KG1 (cell line): ENCODE measurements around the gene ANKRD9.
"Not testable (repeated sequence)": the region's sequence is repeated elsewhere in the genome, so short reads cannot be mapped to it uniquely, and the experiment has no call there.

Experiments
- DNase-seq: peaks from one replicate; lab custom pipeline; 2025; lab: John Stamatoyannopoulos, UW

The ANKRD9 gene, protein sequence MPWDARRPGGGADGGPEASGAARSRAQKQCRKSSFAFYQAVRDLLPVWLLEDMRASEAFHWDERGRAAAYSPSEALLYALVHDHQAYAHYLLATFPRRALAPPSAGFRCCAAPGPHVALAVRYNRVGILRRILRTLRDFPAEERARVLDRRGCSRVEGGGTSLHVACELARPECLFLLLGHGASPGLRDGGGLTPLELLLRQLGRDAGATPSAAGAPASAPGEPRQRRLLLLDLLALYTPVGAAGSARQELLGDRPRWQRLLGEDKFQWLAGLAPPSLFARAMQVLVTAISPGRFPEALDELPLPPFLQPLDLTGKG

GRCh38 chr14:102509746-102510615, at the start of gene ANKRD9:
ANKRD9 (minus strand) TSS chr14:102509776; CDS start chr14:102507889, 1,887 bp downstream.
- DNase-seq: peak; percentile 32

- no peak for DNase-seq
These were observed 49.0 kb upstream of the ANKRD9 start for GRCh38 chr14:102558556-102558955.

GRCh38 chr14:102557434-102558226, 48.1 kb upstream of the ANKRD9 start:
- DNase-seq: no peak

DNA sequence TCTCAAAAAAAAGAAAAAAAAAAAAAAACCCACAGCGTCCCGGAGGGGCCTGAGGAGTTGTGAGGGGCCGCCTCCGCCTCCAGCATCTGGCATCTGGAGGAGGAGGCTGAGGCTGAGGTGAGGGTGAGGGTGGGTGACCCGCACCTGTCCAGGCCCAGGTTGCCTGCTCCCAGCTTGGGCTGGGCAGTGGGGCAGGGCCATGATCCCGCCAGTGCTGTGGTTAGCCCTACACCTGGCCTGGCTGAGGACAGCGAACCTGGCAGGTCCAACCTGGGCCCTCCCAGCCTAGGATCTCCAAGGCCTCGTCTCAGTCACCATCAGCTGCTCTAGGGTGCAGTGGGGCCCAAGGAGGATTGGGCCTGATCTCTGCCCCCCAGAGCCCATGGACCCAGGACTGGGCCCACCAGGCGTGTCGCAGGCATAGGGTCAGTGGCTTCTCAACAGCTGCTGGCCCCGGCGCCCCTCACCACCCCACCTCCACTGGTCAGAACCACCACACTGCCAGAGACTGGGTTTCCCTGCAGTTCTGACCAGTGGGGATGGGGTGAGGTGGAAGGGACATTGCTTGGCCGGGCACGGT, 46.6 kb upstream of the ANKRD9 start:
- DNase-seq: no peak

GRCh38 chr14:102554821-102555819, 45.5 kb upstream of the ANKRD9 start:
- no peak for DNase-seq

GRCh38 chr14:102551995-102552705, 42.6 kb upstream of the ANKRD9 start:
- DNase-seq: no peak

GRCh38 chr14:102550927-102551401, 41.4 kb upstream of the ANKRD9 start:
- not testable (repeated sequence) for DNase-seq

GRCh38 chr14:102548616-102549240, 39.2 kb upstream of the ANKRD9 start:
- no peak for DNase-seq

DNA sequence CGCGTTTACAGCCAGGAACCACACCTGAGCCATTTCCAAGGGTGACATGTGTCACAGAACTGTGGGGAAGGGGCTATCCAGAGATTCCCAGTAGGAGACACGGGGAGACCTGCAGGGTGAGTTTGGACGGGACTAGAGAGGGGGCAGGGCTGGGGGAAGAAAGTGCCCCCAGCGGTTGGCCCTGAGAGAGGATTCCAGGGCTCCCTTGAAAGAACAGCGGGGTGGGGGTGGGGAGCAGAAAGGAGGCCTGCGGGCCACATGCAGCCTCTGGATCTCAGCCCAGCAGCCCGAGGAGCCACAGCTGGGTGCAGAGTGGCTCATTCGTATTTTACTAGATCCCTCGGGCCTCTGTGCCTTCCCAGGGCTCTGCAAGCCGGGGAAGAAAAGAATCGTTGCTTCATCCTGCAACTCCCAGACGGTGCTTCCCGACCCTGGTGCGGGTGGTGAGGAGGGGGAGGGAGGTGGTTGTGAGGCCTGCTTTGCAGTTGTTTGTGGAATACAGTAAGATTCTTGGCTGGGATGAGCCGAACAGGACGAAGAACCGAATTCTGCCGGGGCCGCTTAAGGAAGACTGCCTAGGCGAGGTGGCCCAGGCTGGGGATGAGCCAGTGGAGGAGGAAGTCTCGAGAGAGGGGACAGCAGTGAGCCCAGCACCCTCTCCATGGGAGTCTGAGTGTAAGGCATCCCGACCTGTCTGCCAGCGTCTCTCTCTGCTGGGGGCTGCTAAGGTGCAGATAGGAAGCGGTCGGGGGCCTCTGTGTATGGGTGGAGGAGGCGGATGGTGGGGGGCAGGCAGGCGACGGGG, 36.1 kb upstream of the ANKRD9 start:
- no peak for DNase-seq

GRCh38 chr14:102544747-102545460, 35.3 kb upstream of the ANKRD9 start:
- no peak for DNase-seq

- no peak for DNase-seq
These were observed 34.6 kb upstream of the ANKRD9 start for GRCh38 chr14:102544046-102544746.

- DNase-seq: no peak
These were observed 32.2 kb upstream of the ANKRD9 start for GRCh38 chr14:102541771-102542170.

DNA sequence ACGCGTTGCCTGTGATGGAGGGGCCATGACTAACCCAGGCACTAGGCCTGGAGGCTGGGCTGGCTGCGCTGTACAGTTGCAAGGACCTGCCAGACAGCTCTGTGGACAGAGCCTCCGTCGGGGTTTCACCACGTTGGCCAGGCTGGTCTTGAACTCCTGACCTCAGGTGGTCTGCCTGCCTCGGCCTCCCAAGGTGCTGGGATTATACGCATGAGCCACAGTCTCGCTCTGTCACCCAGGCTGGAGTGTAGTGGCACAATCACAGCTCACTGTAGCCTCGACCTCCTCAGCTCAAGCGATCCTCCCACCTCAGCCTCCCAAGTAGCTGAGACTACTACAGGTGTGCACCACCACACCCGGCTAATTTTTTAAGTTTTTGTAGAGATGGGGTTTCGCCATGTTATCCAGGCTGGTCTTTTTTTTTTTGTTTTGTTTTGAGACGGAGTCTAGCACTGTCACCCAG, 31.5 kb upstream of the ANKRD9 start:
- DNase-seq: not testable (repeated sequence)

DNA sequence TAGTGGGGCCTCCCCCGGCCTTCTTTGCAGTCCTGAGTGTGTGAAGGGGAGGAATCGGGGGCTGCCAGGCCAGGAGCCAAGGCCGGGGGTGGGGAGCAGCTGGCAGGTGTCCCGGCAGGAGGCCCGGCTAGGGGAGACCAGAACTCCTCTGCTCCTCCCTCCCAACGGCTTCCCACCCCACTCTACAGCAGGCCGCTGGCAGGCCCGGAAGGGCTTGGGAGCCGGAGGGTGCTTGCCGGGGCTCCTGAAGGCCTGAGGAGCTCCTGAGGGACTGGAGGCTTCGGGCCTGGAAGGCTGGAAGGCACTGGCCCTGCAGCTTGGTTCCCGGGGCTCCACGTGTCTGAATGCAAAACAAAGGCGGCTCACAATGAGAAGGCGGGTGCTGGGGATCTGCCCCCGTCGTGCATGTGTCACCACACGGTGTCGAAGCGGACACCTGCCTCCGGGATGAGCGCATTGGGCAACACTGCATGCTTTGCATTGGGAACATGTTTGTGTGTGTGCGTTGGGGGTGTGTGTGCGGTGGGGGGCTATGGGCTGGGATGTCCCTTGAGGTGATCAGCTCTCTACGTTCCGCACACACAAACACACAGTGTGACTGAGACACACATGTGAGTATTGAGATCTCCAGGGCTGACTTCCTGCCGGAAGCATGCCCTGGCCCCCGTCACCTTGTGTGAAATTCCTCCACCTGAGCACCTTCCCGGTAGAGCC, 30.9 kb upstream of the ANKRD9 start:
- no peak for DNase-seq

DNA sequence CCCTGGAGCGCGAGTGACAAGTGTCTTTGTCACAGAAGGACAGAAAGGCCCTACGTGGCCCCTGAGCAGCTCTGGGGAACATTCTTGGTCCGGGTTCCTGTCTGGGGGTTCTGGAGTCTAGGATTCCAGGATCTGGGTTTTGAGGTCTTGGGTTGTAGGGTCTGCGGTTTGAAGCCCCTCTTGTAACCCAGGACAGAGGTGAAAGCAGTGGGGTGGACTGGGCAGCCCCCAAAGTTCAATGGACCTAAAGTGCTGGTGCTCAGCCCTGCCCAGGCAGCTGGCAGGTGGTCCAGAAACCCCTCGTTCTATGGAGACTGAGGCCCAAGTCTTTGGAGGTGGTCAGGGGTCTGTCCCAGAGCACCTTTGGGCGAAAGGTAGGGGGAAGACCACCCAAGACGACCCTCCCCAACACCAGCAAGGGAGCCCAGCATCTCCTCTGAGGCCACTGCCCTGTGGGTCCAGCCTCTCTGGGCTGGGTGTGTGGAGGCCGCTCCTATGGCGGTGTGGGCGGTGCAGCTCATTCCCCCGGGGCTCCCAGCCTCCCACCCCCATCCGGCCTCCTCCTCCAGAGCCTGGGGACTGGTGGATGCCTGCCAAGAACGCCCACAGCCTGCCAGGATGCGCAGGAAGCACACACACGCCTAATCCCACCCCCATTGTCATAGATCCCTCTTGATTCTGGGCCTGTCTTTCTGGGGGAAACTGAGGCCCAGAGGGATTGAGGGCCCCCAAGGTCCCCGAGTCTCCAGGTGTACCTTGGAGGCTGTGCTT, 30.2 kb upstream of the ANKRD9 start:
- DNase-seq: no peak
